Pancreas (tissue), 10 donors: Measurements from ENCODE around the gene GLUD1. TPM values are rescaled to one million over a fixed set of nuclear protein-coding genes. Genes with fewer than 3 reads are reported as not detected.
"Not testable (repeated sequence)": the region's sequence is repeated elsewhere in the genome, so short reads cannot be mapped to it uniquely, and the experiment has no call there.

Experiments used
- ATAC-seq, 4 donors: fragments of 200-7000 bp; cut with Tn5 transposase; one replicate each; pipeline versions ENCODE4 v1.8.0 to v1.9.1; 2020; ENCODE audit warnings: mild to moderate bottlenecking in 4 of 4, moderate library complexity in 4 of 4
- DNase-seq, 6 donors: peaks; one replicate each; pipeline ENCODE4 v3.0.0-alpha.2; 2020
- FAIRE-seq: peaks from 2 replicates; lab custom pipeline; 2012; peaks lifted over from hg19 to GRCh38; lab: Jason Lieb, UNC
- H3K27ac ChIP-seq, 4 donors: fragments of 200-600 bp; sonication (generic); 1 replicate in 3 of 4; 2 replicates in 1 of 4; pipeline versions ENCODE4 v1.5.0 to v1.8.0; 2020
- H3K27me3 ChIP-seq, 4 donors: fragments of 200-600 bp; one replicate each; pipeline ENCODE4 v1.8.0; 2021
- H3K36me3 ChIP-seq, 3 donors: fragments of 200-600 bp; sonication (generic) in 1 of 3; one replicate each; pipeline versions ENCODE4 v1.5.0 to v1.8.0; 2020 to 2021
- H3K4me1 ChIP-seq, 3 donors: fragments of 200-600 bp; one replicate each; pipeline ENCODE4 v1.8.0; 2021
- H3K4me3 ChIP-seq, 4 donors: fragments of 200-600 bp; sonication (generic) in 2 of 4; one replicate each; pipeline versions ENCODE4 v1.5.0 to v1.8.0; 2020 to 2021
- H3K9me3 ChIP-seq, 4 donors: fragments of 200-600 bp; one replicate each; pipeline ENCODE4 v1.8.0; 2021
- CTCF ChIP-seq, 4 donors: fragments of 200-600 bp; sonication (generic) in 3 of 4; IDR thresholded peaks; one replicate each; pipeline versions ENCODE4 v1.5.0 to v1.8.0; 2021; ENCODE audit warnings: antibody characterized with exemption in 4 of 4
- WGBS, 2 donors: extraction: QIAGEN DNeasy Blood & Tissue Kit; methylation state at CpG; one replicate each; pipeline ENCODE4 v1.1.7; 2013; 5-methylcytosine and 5-hydroxymethylcytosine counted together
- intact Hi-C, 3 donors: fragments of 100-400 bp; cut with DNase I; formaldehyde crosslinking; loops; one replicate each; pipeline versions ENCODE4 v1.11.1 to v1.14.2; 2022
- polyA plus RNA-seq, 2 donors: library from polyadenylated mRNA; stranded (reverse); fragments of 200-250 nt; gene quantifications; one replicate each; pipeline ENCODE4 v1.2.3, GENCODE V29; 2013
- total RNA-seq, 6 donors: library from RNA; stranded (reverse); fragmentation: NEBNext Ultra II Directional in 4 of 6; extraction: Animal tissue kit (Norgen Biotek cat#: 25700) in 4 of 6; gene quantifications; one replicate each; pipeline versions ENCODE4 v1.2.1 to v1.2.4, GENCODE V29; 2021 to 2023
- donor health status: healthy with polysubstance abuse.
- donor health status: DM: no; HTN: no; CAD: no; lungs with moderate emphysema.
- donor health status: DM: no; HTN: no; CAD: no.
- donor health status: control.
- donor health status: control.
- donor health status: Bipolar disorder and iron deficiency.
- donor health status: DM: yes; HTN: yes; CAD: no.
- donor health status: DM: no; HTN: no; CAD: no.
- donor health status: DM: no; HTN: no; CAD: no.
- donor health status: DM: yes; HTN: yes; CAD: no.

The GLUD1 gene
- total and polyA plus RNA-seq, 8 donors: 24.1 to 62.0 (median 43.8) TPM

GRCh38 chr10:87079106-87079836 is 15.4 kb downstream of the GLUD1 start:
- DNase-seq: no peak
- no peak for FAIRE-seq
- Histone ChIP-seq H3K9me3 (no peaks in the 10 kb centered on the region), H3K4me3 (no peak overlapping the region), H3K27ac (no peak overlapping the region), H3K36me3 (no peaks in the 10 kb centered on the region), H3K4me1 (peaks cover 0 to 21% (median 14%) of the 10 kb centered on the region in 3 donors), H3K27me3 (no peaks in the 10 kb centered on the region)
- no peak for ATAC-seq
- TF ChIP-seq CTCF (IDR thresholded peaks at IDR 0.05): no peak
- 73 to 76% methylated on average over 11 of the region's 11 CpGs for WGBS, 2 donors
- intact Hi-C loops: no loop called here

GRCh38 chr10:87076421-87076820 is 18.2 kb downstream of the GLUD1 start:
- H3K36me3 ChIP-seq, H3K27me3 ChIP-seq, H3K27ac ChIP-seq, FAIRE-seq, H3K4me1 ChIP-seq, ATAC-seq, H3K9me3 ChIP-seq, DNase-seq, H3K4me3 ChIP-seq, intact Hi-C loops: not testable (repeated sequence)
- WGBS, 2 donors: 75 to 76% methylated on average over 2 of the region's 2 CpGs

GRCh38 chr10:87072449-87072848 is 22.2 kb downstream of the GLUD1 start:
- no peaks in the 10 kb centered on the region for H3K27me3 ChIP-seq
- no peak overlapping the region for H3K27ac ChIP-seq
- TF ChIP-seq CTCF (IDR thresholded peaks at IDR 0.05): no peak
- H3K4me1 ChIP-seq: no peaks in the 10 kb centered on the region
- WGBS, 2 donors: 43 to 45% methylated on average over 2 of the region's 2 CpGs
- FAIRE-seq: no peak
- H3K4me3 ChIP-seq: no peak overlapping the region
- H3K36me3 ChIP-seq: peaks cover 0 to 13% (median 4%) of the 10 kb centered on the region in 3 donors
- ATAC-seq: no peak
- intact Hi-C loops: no loop called here
- H3K9me3 ChIP-seq: no peaks in the 10 kb centered on the region
- DNase-seq: no peak

GRCh38 chr10:87068281-87068680 is 26.4 kb downstream of the GLUD1 start:
- WGBS, 2 donors: 80 to 86% methylated on average over 1 of the region's 1 CpG
- TF ChIP-seq CTCF (IDR thresholded peaks at IDR 0.05): no peak
- no peak for ATAC-seq
- H3K27me3 ChIP-seq: no peaks in the 10 kb centered on the region
- FAIRE-seq: no peak
- H3K4me3 ChIP-seq: no peak overlapping the region
- H3K27ac ChIP-seq: no peak overlapping the region
- DNase-seq: no peak
- H3K36me3 ChIP-seq: peaks cover 5 to 22% (median 11%) of the 10 kb centered on the region in 3 donors
- H3K9me3 ChIP-seq: no peaks in the 10 kb centered on the region
- intact Hi-C loops: no loop called here
- H3K4me1 ChIP-seq: no peaks in the 10 kb centered on the region

- no peak overlapping the region for H3K4me3 ChIP-seq
Observed at GRCh38 chr10:87066865-87067264, 27.8 kb downstream of the GLUD1 start.

More at GRCh38 chr10:87066865-87067264, 27.8 kb downstream of the GLUD1 start:
- peaks cover 5 to 22% (median 12%) of the 10 kb centered on the region in 3 donors for H3K36me3 ChIP-seq
- WGBS, 2 donors: 98 to 100% methylated on average over 1 of the region's 1 CpG
- DNase-seq: no peak
- no peaks in the 10 kb centered on the region for H3K4me1 ChIP-seq
- intact Hi-C loops: no loop called here
- ATAC-seq: no peak
- H3K9me3 ChIP-seq: no peaks in the 10 kb centered on the region
- no peak for FAIRE-seq
- no peaks in the 10 kb centered on the region for H3K27me3 ChIP-seq
- TF ChIP-seq CTCF (IDR thresholded peaks at IDR 0.05): no peak
- no peak overlapping the region for H3K27ac ChIP-seq
